HG03159 (cell line): ENCODE data around the gene KATNB1.
A peak's percentile ranks its signal among the peaks of the same experiment; 100 is the strongest.

Experiments
- ATAC-seq: cut with Tn5 transposase; IDR thresholded peaks from one replicate; pipeline ENCODE4 v1.9.1; 2021; ENCODE audit warnings: mild to moderate bottlenecking, moderate library complexity; ENCODE audit not compliant: unreplicated experiment

The KATNB1 gene

DNA sequence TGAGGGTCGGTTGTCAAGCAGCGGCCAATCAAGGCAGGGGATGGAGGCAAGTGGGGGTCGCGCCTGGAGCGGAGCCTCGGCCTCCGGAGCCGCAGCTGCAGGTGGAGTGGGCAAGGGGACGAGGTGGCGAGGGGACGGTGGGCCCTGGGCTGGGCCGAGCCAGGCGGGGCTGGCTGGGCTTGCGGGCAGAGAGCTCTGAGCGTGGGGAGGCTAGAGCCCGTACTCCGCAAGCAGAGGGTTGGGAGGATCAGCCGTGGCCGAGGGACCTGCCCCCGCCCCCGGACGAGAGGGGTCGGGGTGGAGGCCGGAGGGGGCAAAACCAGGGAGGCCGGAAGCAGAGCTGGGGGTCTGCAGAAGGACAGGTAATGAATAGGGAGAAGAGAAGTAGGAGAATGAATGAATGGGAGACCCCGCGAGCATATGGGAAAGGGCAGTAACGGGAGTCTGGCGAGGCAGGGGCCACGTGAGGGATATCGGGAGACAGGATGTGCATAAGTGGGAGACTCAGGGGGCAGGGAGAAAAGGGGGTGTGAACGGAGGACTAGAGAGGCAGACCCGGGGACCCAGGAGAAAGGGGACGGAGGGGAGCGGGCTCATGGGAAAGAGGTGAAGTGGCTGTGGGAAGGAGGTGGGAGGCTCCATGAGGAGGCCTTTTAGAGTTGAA lies at the start of gene KATNB1:
Gene KATNB1, plus strand, starts transcription at position 16 of the 664 bp plus-strand sequence. CDS start 1,474 bp downstream, outside the sequence.
- peak; percentile 23 for ATAC-seq

DNA sequence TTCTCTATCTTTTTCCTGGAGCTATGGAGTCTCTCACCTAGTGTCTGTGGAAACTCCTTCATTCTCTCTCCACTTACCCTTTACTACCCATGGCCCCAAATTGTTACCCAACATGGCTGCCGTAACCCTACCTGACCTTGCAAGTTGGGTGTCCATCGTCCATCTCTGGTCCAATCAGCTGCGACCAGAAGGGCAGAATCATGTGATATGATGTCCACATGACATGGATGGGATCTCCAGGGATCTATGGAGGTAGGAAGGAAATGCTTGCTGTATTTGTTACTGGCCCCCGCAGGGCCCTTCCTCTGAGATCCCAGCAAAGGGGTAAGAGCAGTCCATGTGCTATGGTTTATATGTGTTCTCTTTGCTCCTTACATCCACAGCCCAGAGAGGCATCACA lies 49.0 kb upstream of the KATNB1 start:
- no peak for ATAC-seq

DNA sequence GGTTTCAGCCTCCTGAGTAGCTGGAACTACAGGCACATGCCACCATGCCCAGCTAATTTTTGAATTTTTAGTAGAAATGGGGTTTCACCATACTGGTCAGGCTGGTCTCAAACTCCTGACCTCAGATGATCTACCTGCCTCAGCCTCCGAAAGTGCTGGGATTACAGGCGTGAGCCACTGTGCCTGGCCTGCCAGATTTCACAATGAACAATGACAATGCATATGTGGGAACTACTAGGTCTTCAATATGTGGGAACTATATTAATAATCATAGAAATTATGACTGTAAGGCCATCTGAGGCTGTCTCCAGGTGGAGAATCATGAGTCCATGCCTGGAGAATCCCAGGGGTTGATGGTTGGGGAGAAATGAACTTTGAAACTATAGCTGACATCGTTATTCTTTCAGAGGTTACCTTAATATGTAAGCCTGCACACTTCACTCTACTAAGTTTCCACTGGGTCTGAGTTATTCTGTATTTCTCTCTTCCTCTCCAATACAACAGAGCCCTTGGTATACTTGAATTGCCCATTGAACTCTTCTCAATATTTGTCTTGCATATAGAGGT lies 48.1 kb upstream of the KATNB1 start:
- ATAC-seq, result no peak

DNA sequence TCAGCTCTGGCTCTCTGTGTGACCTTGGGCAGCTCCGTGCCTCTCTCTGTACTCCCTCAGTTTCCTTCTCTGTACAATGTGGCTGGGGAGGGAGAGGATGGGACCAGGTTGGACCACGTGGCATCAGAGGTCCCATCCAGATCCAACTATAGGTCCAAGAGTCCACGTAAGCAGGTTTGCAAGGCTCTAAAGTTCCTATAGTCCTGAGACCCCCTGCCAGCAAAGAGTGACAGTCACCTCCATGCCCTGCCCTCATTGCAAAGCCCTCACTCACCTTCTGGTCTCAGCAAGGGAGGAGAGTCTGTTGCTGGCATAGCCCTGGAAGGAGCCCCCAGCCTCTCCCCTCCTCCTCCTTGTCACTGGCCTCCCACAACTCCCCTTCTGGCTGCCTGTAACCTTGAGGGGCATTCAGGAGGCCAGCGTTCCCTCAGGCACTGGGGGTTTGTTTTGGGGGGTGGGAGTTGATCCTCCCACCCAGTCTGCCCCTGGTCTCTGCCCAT lies 47.0 kb upstream of the KATNB1 start:
- ATAC-seq, result no peak

DNA sequence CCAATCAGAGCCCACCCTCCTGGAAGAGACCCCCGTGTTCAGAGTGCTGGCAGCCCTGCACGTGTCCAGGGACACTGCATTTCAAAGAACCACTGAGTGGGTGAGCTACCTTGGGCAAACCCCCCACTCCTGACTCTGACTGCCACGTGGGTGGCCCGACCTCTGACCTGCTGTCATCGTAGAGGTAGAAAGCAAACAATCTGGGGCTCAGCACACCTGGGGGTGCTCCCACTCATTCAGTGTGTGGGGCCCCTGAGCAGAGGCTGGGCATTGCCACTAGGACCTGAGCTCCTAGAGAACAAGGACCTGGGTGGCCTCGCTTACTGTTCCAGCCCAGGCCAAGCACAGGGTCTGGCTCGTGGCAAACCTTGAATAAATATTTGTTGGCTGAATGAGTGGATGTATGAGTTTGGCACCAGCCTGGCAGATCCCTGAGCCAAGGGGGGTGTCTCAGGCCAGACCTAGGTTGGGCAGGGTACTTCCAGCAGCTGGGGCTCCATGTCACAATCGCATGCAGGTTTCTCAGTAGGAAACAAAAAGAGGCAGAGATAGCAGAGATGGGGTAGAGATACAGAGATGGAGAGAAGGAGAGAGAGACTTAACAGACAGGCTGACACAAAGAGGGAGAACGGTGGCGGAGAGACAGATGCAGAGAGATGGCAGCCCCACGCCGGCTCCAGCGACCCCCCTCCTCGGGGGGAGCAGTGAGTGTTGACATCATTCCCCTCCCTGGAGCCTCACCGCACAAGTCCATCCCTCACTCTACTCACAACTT lies 46.4 kb upstream of the KATNB1 start:
- no peak for ATAC-seq

DNA sequence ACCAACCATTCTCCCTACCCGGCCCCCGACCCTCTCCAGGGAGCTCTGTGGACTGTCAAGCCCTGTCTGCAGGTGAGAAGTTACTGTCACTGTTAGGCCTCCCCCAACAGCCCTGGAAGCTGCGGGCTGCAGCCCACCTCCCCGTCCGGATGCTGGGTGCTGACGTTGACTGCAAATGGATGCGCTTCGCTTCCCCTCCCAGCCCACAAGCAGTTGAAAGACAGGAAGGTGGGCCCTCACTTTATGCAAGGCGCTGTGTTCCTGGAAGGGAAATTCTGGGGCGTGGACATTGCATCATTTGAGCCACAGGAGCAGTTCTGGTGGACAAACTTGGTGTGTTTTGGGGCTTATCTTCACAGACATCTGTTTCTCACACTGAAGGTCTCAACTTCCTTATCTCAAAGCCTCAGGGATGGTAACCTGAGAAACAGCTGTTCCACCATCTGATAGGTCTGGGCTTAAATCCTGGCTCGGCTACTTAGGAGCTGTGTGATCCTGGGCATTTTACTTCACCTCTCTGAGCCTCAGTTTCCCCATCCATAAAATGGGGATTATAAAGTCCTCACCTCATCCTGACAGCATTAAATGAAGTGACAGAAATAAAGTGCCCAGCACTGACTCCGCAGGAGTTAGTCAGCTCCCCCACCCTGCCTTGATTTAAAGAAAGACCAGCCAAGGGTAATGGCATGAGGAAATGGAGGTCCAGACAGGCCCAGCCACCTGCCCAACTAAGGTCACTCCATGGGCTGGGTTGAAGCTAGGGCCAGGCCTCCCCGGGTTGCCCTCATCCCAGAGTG lies 45.6 kb upstream of the KATNB1 start:
- ATAC-seq, result no peak

DNA sequence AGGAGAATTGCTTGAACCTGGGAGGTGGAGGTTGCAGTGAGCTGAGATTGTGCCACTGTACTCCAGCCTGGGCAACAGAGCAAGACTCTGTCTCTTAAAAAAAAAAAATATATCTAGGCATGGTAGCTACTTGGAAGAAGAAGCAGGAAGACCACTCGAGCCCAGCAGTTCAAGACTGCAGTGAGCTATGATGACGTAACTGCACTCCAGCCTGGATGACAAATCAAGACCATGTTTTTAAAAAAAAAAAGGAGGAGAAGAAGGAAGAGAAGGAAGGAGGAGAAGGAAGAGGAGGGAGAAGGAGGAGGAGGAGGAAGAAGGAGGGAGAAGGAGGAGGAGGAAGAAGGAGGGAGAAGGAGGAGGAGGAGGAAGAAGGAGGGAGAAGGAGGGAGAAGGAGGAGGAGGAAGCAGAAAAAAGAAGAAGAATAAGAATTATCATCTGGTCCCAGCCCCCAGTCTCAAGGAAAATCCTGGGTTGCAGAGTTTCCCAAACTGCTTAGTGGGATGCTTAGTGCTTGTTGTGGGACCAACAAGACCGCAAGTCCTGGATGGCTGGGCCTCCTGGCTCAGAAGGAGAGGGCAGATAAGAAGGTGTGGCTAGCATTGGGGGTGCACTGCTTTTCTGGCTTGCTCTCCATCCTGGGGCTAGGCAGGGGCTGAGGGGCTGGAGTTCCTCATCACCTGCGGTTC lies 44.6 kb upstream of the KATNB1 start:
- no peak for ATAC-seq

- ATAC-seq, result no peak
These were observed 42.9 kb upstream of the KATNB1 start for GRCh38 chr16:57692636-57693035.

GRCh38 chr16:57693550-57693949 lies 42.0 kb upstream of the KATNB1 start:
- no peak for ATAC-seq

GRCh38 chr16:57694231-57694724 lies 41.3 kb upstream of the KATNB1 start:
- ATAC-seq, result no peak

DNA sequence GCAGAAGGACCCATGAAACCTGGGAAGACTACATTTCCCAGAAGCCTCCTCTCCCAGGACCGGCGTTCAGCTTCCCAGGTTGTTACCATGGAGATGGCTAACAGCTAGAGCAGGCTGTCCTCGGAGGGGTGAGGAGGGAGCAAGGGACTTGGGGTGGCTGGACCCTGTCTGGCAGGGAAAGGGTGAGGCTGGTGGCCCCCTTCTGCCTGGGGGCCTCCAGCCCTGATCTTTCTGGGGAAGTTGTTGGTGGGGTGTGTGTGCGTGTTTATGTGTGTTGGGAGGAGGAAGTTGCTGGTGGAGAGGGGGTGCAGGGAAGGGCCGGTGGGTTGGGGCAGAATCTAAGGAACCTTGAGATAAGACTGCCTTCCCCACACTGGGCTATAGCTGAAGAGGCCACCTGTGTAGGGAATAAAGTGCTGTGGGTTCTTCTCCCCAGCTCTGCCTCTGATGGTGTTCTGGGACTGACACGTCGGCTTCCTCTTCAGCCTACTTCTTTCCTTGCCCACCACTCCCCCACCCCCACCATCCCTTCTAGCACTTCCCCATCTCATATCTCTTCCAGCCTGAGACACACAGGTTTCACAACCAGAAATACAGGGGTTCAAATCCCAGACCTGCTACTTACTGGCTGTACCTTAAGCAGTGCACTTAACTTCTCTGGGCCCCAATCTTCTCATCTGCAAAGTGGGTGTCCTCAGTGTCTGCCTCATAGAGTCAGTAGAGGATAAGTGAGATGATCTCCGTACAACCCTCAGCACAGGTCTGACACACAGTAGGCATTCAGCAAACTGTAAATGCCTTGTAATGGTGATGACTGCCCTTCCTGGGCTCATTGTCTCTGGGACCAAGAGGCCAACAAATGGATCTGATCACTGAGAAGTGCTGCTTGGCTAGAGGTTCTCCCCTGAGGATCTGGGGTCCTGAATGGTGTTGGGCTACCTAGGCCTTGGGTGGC lies 40.6 kb upstream of the KATNB1 start, which contains the start of gene DRC7:
Gene DRC7, plus strand, starts transcription at position 82 of the 955 bp plus-strand sequence. CDS start 3,144 bp downstream, outside the sequence.
- no peak for ATAC-seq

DNA sequence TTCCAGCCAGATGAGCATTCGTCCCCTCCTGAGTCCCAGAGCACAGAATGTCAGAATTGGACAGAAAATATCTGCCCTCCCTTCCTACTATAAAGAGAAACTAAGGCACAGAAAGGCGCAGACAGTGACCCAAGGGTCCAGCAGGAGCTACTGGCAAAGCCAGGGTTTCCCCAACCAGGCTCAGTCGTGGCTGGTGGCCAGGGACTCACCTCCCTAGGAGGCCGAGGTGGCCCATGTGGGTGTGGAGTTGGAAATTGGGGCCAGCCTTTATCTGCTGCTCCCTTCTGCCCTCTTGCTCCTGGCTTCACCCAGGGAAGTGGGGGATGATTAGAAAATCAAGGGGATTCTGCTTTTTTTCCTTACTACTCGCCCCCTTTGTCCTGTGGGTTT lies 39.9 kb upstream of the KATNB1 start:
- no peak for ATAC-seq

DNA sequence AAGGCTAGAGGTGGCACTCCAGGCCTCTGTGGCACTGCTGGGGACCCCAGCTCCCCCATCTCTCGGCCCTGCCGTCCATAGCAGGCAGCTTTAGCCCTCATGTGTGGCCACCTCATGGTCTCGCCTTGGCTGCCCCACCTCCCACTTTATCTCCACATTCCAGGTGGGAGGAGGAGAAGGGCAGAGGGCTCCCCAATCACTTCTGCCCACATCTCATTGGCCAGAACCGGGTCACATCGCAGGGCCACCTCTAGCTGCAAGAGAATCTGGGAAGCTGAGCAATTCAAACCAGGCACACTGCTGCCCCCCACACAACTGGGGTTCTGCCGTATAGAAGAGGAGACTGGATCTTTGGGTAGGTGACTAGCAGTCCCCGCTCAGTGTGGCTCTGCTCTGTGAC lies 39.3 kb upstream of the KATNB1 start:
- no peak for ATAC-seq

GRCh38 chr16:57697896-57698537 lies 37.6 kb upstream of the KATNB1 start:
- ATAC-seq, result no peak

- no peak for ATAC-seq
These were observed 36.7 kb upstream of the KATNB1 start for GRCh38 chr16:57698812-57699405.

- no peak for ATAC-seq
These were observed 36.1 kb upstream of the KATNB1 start for GRCh38 chr16:57699481-57699880.

DNA sequence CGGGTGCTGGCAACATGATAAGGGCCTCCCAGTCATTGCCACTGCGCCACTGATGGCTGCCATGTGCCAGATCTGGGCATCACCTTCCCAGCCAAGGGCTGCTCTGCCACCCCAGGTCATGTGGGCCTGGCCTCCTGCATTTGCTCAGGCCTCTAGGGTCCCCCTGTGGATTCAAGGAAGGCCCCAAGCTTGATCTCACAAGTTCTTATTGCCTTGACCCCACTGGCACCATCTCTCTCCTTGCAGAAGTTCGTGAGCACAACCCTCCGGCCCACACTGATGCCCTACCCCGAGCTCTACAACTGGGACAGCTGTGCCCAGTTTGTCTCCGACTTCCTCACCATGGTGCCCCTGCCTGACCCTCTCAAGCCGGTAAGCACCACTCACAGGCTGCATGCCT lies 35.7 kb upstream of the KATNB1 start:
- no peak for ATAC-seq
